T-helper 17 cell (primary cell): ENCODE measurements around the gene GUCY2C. TPM values are rescaled to one million over a fixed set of nuclear protein-coding genes. Genes with fewer than 3 reads are reported as not detected.

Experiments used
- ATAC-seq: fragments of 150-1000 bp; cut with Tn5 transposase; 2 replicates; pipeline ENCODE4 v1.10.0; 2021; ENCODE audit warnings: mild to moderate bottlenecking, moderate library complexity
- DNase-seq, 3 donors: peaks; one replicate each; pipeline versions ENCODE4 v3.0.0 to v3.0.0-alpha.2; 2020 to 2021
- H3K9me3 ChIP-seq: one replicate; pipeline ENCODE4 v1.7.0; 2013; ENCODE audit warnings: low read length, mild to moderate bottlenecking; ENCODE audit not compliant: control insufficient read depth, poor library complexity, severe bottlenecking
- H3K27ac Mint-ChIP-seq: one replicate; pipeline ENCODE4 v1.8.0; 2022; ENCODE audit warnings: mild to moderate bottlenecking, moderate library complexity, mixed read lengths
- H3K27me3 Mint-ChIP-seq: one replicate; pipeline ENCODE4 v1.8.0; 2022; ENCODE audit warnings: mixed read lengths
- H3K36me3 Mint-ChIP-seq: one replicate; pipeline ENCODE4 v1.8.0; 2022; ENCODE audit warnings: low read depth, mixed read lengths
- H3K4me1 Mint-ChIP-seq: one replicate; pipeline ENCODE4 v1.8.0; 2022; ENCODE audit warnings: mild to moderate bottlenecking, mixed read lengths
- H3K4me3 Mint-ChIP-seq: one replicate; pipeline ENCODE4 v1.8.0; 2022; ENCODE audit warnings: mild to moderate bottlenecking, moderate library complexity, mixed read lengths
- total RNA-seq, 4 donors: library from RNA in 2 of 4; stranded (reverse) in 2 of 4; gene quantifications; one replicate each; pipeline ENCODE4 v1.2.3 and lab custom pipeline; 2022 to 2026

The GUCY2C gene
- total RNA-seq, 2 donors from 2014 or later = not detected

- Mint-ChIP-seq H3K4me1 (peaks cover 5% of the 10 kb centered on the region), H3K27ac (no peak overlapping the region), H3K27me3 (peaks cover 5% of the 10 kb centered on the region), H3K36me3 (peaks cover under 1% of the 10 kb centered on the region), H3K4me3 (no peak overlapping the region)
- H3K9me3 ChIP-seq = no peaks in the 10 kb centered on the region
- DNase-seq (no peak), ATAC-seq (no peak)
Measured at GRCh38 chr12:14635776-14636175, 60.6 kb downstream of the GUCY2C start.

- peaks cover 18% of the 10 kb centered on the region for H3K27me3 Mint-ChIP-seq
- no peak overlapping the region for H3K4me3 Mint-ChIP-seq
- DNase-seq (no peak), ATAC-seq (no peak)
- H3K4me1 Mint-ChIP-seq = no peaks in the 10 kb centered on the region
- H3K27ac Mint-ChIP-seq = no peak overlapping the region
- H3K36me3 Mint-ChIP-seq = peaks cover 2% of the 10 kb centered on the region
- H3K9me3 ChIP-seq = no peaks in the 10 kb centered on the region
Measured at GRCh38 chr12:14630793-14631192, 65.6 kb downstream of the GUCY2C start.

GRCh38 chr12:14629832-14630710 lies 66.3 kb downstream of the GUCY2C start:
- DNase-seq (peak; percentile 19 to 55 (median 37)), ATAC-seq (peak; percentile 99)
- no peaks in the 10 kb centered on the region for H3K9me3 ChIP-seq
- no peaks in the 10 kb centered on the region for H3K4me1 Mint-ChIP-seq
- H3K27ac Mint-ChIP-seq = no peak overlapping the region
- peaks cover 2% of the 10 kb centered on the region for H3K36me3 Mint-ChIP-seq
- H3K4me3 Mint-ChIP-seq = no peak overlapping the region
- peaks cover 18% of the 10 kb centered on the region for H3K27me3 Mint-ChIP-seq

GRCh38 chr12:14628771-14629170 lies 67.6 kb downstream of the GUCY2C start:
- H3K27me3 Mint-ChIP-seq = peaks cover 18% of the 10 kb centered on the region
- H3K36me3 Mint-ChIP-seq = peaks cover 2% of the 10 kb centered on the region
- H3K4me3 Mint-ChIP-seq = no peak overlapping the region
- ATAC-seq = no peak
- no peaks in the 10 kb centered on the region for H3K4me1 Mint-ChIP-seq
- H3K27ac Mint-ChIP-seq = no peak overlapping the region
- DNase-seq = no peak
- H3K9me3 ChIP-seq = no peaks in the 10 kb centered on the region

GRCh38 chr12:14621826-14622225 lies 74.6 kb downstream of the GUCY2C start:
- no peak overlapping the region for H3K27ac Mint-ChIP-seq
- H3K4me3 Mint-ChIP-seq = no peak overlapping the region
- no peaks in the 10 kb centered on the region for H3K36me3 Mint-ChIP-seq
- H3K27me3 Mint-ChIP-seq = peaks cover 21% of the 10 kb centered on the region
- peak; percentile 41 for ATAC-seq
- H3K9me3 ChIP-seq = no peaks in the 10 kb centered on the region
- DNase-seq = no peak
- peaks cover 10% of the 10 kb centered on the region for H3K4me1 Mint-ChIP-seq

- H3K36me3 Mint-ChIP-seq = no peaks in the 10 kb centered on the region
- no peak for DNase-seq
- H3K9me3 ChIP-seq = no peaks in the 10 kb centered on the region
- peaks cover 30% of the 10 kb centered on the region for H3K27me3 Mint-ChIP-seq
- no peak overlapping the region for H3K4me3 Mint-ChIP-seq
- H3K4me1 Mint-ChIP-seq = peaks cover 10% of the 10 kb centered on the region
- no peak overlapping the region for H3K27ac Mint-ChIP-seq
- no peak for ATAC-seq
Measured at GRCh38 chr12:14619741-14620501, 76.5 kb downstream of the GUCY2C start.

- Mint-ChIP-seq H3K27ac (no peak overlapping the region), H3K36me3 (no peaks in the 10 kb centered on the region), H3K27me3 (peaks cover 30% of the 10 kb centered on the region), H3K4me1 (peaks cover 10% of the 10 kb centered on the region), H3K4me3 (no peak overlapping the region)
- DNase-seq (no peak), ATAC-seq (no peak)
- H3K9me3 ChIP-seq = no peaks in the 10 kb centered on the region
Measured at GRCh38 chr12:14618983-14619382, 77.4 kb downstream of the GUCY2C start.

GRCh38 chr12:14614704-14615121 lies 81.7 kb downstream of the GUCY2C start:
- no peak for DNase-seq
- H3K4me1 Mint-ChIP-seq = peaks cover 8% of the 10 kb centered on the region
- ATAC-seq = peak; percentile 33

GRCh38 chr12:14613718-14614117 lies 82.7 kb downstream of the GUCY2C start:
- H3K4me1 Mint-ChIP-seq = peaks cover 2% of the 10 kb centered on the region
- H3K27me3 Mint-ChIP-seq = peaks cover 21% of the 10 kb centered on the region
- DNase-seq = no peak
- no peak overlapping the region for H3K4me3 Mint-ChIP-seq
- peaks cover 4% of the 10 kb centered on the region for H3K9me3 ChIP-seq
- ATAC-seq = peak; percentile 67
- no peak overlapping the region for H3K27ac Mint-ChIP-seq
- H3K36me3 Mint-ChIP-seq = no peaks in the 10 kb centered on the region

More at GRCh38 chr12:14614704-14615121, 81.7 kb downstream of the GUCY2C start:
- H3K4me3 Mint-ChIP-seq = peak overlapping the region; percentile 36
- peaks cover 30% of the 10 kb centered on the region for H3K27me3 Mint-ChIP-seq
- no peaks in the 10 kb centered on the region for H3K36me3 Mint-ChIP-seq
- peaks cover 4% of the 10 kb centered on the region for H3K9me3 ChIP-seq
- H3K27ac Mint-ChIP-seq = no peak overlapping the region

- H3K36me3 Mint-ChIP-seq = no peaks in the 10 kb centered on the region
- H3K27ac Mint-ChIP-seq = no peak overlapping the region
- peaks cover 18% of the 10 kb centered on the region for H3K27me3 Mint-ChIP-seq
- no peak for DNase-seq
- ATAC-seq = no peak
- no peaks in the 10 kb centered on the region for H3K4me1 Mint-ChIP-seq
- peaks cover 4% of the 10 kb centered on the region for H3K9me3 ChIP-seq
- no peak overlapping the region for H3K4me3 Mint-ChIP-seq
Measured at GRCh38 chr12:14612898-14613445, 83.4 kb downstream of the GUCY2C start.

GRCh38 chr12:14612250-14612649 lies 84.1 kb downstream of the GUCY2C start:
- DNase-seq = no peak
- peaks cover 4% of the 10 kb centered on the region for H3K9me3 ChIP-seq
- H3K4me1 Mint-ChIP-seq = no peaks in the 10 kb centered on the region
- H3K27ac Mint-ChIP-seq = no peak overlapping the region
- no peak overlapping the region for H3K4me3 Mint-ChIP-seq
- no peaks in the 10 kb centered on the region for H3K36me3 Mint-ChIP-seq
- peaks cover 15% of the 10 kb centered on the region for H3K27me3 Mint-ChIP-seq
- ATAC-seq = no peak

- H3K4me3 Mint-ChIP-seq = no peak overlapping the region
- peaks cover 15% of the 10 kb centered on the region for H3K27me3 Mint-ChIP-seq
- no peaks in the 10 kb centered on the region for H3K36me3 Mint-ChIP-seq
- H3K9me3 ChIP-seq = peaks cover 5% of the 10 kb centered on the region
- H3K27ac Mint-ChIP-seq = no peak overlapping the region
- ATAC-seq (no peak), DNase-seq (no peak)
- no peaks in the 10 kb centered on the region for H3K4me1 Mint-ChIP-seq
Measured at GRCh38 chr12:14611640-14612203, 84.7 kb downstream of the GUCY2C start.

- ATAC-seq = no peak
- Mint-ChIP-seq H3K4me3 (no peak overlapping the region), H3K4me1 (no peaks in the 10 kb centered on the region), H3K27ac (no peak overlapping the region), H3K27me3 (no peaks in the 10 kb centered on the region), H3K36me3 (peaks cover 4% of the 10 kb centered on the region)
- peaks cover 9% of the 10 kb centered on the region for H3K9me3 ChIP-seq
- DNase-seq = no peak
Measured at GRCh38 chr12:14607568-14607967, 88.8 kb downstream of the GUCY2C start.
